ENCODE results near the gene TMPO. TPM values are rescaled to one million over a fixed set of nuclear protein-coding genes. Genes with fewer than 3 reads are reported as not detected.
"Not testable (repeated sequence)": the region's sequence is repeated elsewhere in the genome, so short reads cannot be mapped to it uniquely, and the experiment has no call there.

Gene TMPO
- total and polyA plus RNA-seq, 2 of the 4 experiments (the other 2 are of a cell fraction), result 30.0 to 62.0 TPM

GRCh38 chr12:98511806-98512205 is 3.6 kb upstream of the TMPO start:
- H3K9ac ChIP-seq (ENCODE audit: low read depth, low read length); H2BK120ac ChIP-seq (ENCODE audit: low read depth, low read length); H3K18ac ChIP-seq (ENCODE audit: low read depth, low read length); H2AK5ac ChIP-seq (ENCODE audit: low read depth, low read length); H3K36me3 ChIP-seq (ENCODE audit: control insufficient read depth, insufficient read depth, low read length); POLR2A ChIA-PET (ENCODE audit: unreplicated experiment); H3K9me1 ChIP-seq (ENCODE audit: insufficient read depth, low read length); H4K8ac ChIP-seq (ENCODE audit: low read depth in 2 of 2, low read length in 2 of 2); ATAC-seq (ENCODE audit: low read depth); H3K4me2 ChIP-seq (ENCODE audit: low read depth, low read length); CTCF ChIA-PET; BruUV-seq (replicated peaks); H3K4me1 ChIP-seq (ENCODE audit: control insufficient read depth, insufficient read depth, low read length); H2AFZ ChIP-seq (replicated peaks; ENCODE audit: low read length, poor library complexity); H3K23ac ChIP-seq (ENCODE audit: low read depth, low read length); H3K4ac ChIP-seq (ENCODE audit: low read depth, low read length); H2BK20ac ChIP-seq (ENCODE audit: low read depth, low read length); H2BK5ac ChIP-seq (ENCODE audit: low read depth, low read length, poor library complexity, severe bottlenecking); H4K5ac ChIP-seq (ENCODE audit: low read depth, low read length); DNase-seq; H3K9me3 ChIP-seq (ENCODE audit: control insufficient read depth, insufficient read depth, low read length); H3K4me3 ChIP-seq (ENCODE audit: insufficient read depth, low read depth, low read length); H4K91ac ChIP-seq (ENCODE audit: insufficient read depth, low read depth, low read length); H2BK15ac ChIP-seq (ENCODE audit: low read depth, low read length); H3K14ac ChIP-seq (replicated peaks; ENCODE audit: low read depth, low read length); H2AK9ac ChIP-seq (replicated peaks; ENCODE audit: low read depth, low read length, poor library complexity); H3K27me3 ChIP-seq (ENCODE audit: control insufficient read depth, insufficient read depth, low read length); H4K20me1 ChIP-seq (ENCODE audit: insufficient read depth, low read length); H3K56ac ChIP-seq (ENCODE audit: extremely low read depth, insufficient read depth, low read length); H3K27ac ChIP-seq (ENCODE audit: insufficient read depth, low read length); dilution Hi-C loops (cut with HindIII; ENCODE audit: low sequenced_read_pairs, unreplicated experiment): not testable (repeated sequence)
- WGBS, 2 experiments (ENCODE audit: extremely low coverage in 2 of 2, insufficient read length in 1 of 2), result no CpG with 5 or more reads among the region's 5 CpGs
- H3K79me1 ChIP-seq (ENCODE audit: low read depth in 1 of 2, low read length in 2 of 2), result peaks cover 15 to 18% of the 10 kb centered on the region in 2 experiments
- intact Hi-C loops (cut with micrococcal nuclease), result loop anchor here (10.0 kb wide), 1 partner anchor 133 kb away; the partner anchor contains the start of genes APAF1 and IKBIP
- in situ Hi-C loops (cut with MboI; ENCODE audit: low sequenced_read_pairs), result loop anchor here (10.0 kb wide), 1 partner anchor 87 kb away; no protein-coding TSS in a partner anchor
